GM20000 (cell line): ENCODE data around the gene SPRED2.

ENCODE experiments used
- DNase-seq: peaks from one replicate; pipeline ENCODE4 v3.0.0; 2012; ENCODE audit warnings: low spot score
- TF ChIP-seq, protein P1 (sequence below): IDR thresholded peaks from 2 replicates; pipeline ENCODE4 v1.5.1; 2012; ENCODE audit warnings: mild to moderate bottlenecking, control low read depth; ENCODE audit errors: extremely low read depth, missing control alignments

Gene SPRED2

DNA sequence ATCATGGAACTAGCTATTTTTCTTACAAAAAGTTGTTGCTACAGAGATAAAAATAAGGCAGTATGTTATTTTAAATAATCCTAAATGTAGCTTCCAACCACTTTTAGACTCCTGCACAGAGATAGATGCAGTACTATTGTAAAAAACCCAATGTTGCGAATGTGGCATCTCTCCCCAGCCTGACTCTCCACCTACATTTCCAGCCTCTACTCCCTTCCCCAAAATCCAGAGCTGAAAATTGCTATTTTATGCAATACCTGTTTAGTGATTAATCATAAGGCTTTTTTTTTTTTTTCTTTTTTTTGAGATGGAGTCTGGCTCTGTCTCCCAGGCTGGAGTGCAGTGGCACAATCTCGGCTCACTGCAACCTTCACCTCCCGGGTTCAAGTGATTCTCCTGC lies 39.4 kb downstream of the SPRED2 start:
- DNase-seq = no peak
- TF ChIP-seq, protein P1, sequence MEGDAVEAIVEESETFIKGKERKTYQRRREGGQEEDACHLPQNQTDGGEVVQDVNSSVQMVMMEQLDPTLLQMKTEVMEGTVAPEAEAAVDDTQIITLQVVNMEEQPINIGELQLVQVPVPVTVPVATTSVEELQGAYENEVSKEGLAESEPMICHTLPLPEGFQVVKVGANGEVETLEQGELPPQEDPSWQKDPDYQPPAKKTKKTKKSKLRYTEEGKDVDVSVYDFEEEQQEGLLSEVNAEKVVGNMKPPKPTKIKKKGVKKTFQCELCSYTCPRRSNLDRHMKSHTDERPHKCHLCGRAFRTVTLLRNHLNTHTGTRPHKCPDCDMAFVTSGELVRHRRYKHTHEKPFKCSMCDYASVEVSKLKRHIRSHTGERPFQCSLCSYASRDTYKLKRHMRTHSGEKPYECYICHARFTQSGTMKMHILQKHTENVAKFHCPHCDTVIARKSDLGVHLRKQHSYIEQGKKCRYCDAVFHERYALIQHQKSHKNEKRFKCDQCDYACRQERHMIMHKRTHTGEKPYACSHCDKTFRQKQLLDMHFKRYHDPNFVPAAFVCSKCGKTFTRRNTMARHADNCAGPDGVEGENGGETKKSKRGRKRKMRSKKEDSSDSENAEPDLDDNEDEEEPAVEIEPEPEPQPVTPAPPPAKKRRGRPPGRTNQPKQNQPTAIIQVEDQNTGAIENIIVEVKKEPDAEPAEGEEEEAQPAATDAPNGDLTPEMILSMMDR = no peak

DNA sequence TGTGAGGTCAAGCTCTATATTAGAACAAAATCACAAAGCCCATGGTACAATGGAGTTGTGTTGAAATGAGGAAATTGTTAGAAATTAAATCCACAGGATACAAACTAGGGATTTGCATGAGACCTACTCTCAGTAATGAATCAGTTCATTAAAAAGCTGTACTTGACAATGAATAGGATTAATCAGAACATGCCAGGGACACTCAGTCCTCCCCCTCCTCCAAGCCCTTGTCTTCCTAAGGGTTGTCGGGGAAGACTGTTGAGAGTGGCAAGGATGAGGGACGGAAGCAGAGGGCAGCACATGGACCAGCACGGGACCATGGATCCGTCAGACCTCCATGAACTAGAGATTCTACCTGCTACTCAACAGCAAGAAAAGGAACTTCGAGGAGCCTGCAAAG lies 39.8 kb downstream of the SPRED2 start:
- no peak for DNase-seq
- TF ChIP-seq, protein P1 = no peak

DNA sequence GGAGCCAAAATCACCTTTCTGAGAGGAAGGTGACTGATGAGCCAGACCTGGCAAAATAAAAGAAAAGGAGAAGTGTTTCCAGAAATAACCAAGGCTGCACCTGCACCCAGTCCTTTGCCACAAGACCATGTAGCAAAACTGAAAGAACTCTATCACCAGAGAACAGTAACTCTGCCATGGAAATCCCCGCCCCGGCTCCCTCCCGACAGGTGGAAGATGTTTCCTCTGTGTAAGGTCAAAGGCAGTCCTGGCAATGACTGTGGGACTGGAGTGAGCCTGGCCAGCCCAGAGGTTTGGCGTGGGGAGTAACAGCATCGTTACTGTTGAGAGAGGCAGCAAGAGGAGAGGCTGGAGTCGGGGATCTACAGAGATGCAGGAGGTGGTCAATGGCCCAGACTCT lies 42.3 kb downstream of the SPRED2 start:
- TF ChIP-seq, protein P1 = no peak
- DNase-seq = peak; percentile 66

DNA sequence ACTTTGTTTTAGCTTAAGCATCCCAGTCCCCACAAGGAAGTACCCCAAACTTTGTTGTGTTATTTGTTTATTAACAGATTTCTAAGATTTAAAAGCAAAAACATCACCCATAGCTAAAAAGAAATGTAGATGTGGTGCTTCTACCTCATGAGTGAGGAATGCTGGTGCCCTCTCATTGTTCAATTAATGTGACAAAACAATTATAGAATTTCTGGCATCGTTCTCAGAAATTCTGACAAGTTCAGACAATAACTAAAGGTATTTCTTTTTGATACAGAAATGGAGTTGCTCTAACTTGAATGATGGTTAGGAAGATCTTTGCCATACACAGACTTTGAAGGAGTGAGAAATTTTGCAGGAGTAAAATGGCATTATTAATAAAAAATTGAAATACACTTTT lies 42.9 kb downstream of the SPRED2 start:
- no peak for DNase-seq
- TF ChIP-seq, protein P1 = no peak

DNA sequence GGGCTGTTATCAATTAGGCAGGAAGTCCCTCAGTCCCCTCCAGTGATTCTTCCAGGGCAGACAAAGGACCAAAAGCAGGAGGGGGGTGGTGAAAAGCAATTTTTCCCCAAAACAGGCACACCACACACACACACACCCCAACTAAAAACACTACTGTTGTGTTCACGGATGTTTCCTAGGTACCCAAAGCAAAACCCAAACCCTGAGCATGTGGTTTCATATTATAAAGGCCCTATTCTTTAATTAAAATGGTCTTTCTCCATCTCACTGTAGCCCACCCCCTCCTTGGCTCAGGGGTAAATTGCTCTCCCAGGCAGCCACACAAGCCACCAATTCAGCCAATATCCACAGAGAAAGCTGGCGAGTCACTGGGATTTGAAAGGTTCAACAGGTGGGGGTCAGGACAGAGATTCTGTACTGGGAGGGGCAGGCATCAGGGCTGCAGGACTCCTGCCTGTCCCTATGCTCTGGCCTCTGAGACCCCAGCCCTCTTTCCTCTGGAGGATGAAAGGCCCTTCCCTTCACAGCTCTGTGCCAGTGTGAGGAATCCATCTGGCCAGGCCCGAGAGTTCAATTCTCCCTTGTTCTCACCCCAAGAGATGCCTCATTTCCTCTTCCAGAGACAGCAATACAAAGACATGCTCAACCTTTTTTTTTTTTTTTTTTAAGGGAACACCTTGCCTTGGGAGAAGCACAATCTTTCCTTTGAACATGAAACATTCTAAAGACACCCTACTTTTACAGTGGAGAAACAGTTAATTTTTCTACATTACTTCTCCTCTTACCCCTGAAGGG lies 43.6 kb downstream of the SPRED2 start:
- TF ChIP-seq, protein P1 = no peak

DNA sequence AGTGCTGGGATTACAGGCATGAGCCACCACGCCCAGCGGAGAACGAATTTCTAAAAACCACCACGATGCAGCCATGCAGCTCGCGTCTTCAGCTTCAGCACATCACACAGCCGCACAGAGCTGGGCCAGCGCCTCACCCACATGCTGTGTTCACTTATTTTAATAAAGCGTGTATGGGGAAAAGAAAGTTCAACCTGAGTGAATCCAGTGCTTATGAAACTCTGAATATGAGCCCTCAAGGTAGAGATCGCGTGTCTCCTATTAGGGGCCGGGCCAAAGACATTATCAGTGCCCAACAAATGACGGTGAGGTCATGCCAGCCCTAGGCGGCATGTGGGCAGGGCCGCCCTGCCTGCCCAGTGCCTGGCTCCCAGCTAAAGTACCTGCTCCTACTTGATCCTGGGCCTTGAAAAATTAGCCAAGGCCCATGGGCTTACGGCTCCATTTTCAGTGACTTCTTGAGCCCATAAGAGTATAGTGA lies 44.3 kb downstream of the SPRED2 start:
- peak; percentile 26 for DNase-seq
- TF ChIP-seq, protein P1 = no peak

More for the DNA sequence above, 43.6 kb downstream of the SPRED2 start:
- no peak for DNase-seq

DNA sequence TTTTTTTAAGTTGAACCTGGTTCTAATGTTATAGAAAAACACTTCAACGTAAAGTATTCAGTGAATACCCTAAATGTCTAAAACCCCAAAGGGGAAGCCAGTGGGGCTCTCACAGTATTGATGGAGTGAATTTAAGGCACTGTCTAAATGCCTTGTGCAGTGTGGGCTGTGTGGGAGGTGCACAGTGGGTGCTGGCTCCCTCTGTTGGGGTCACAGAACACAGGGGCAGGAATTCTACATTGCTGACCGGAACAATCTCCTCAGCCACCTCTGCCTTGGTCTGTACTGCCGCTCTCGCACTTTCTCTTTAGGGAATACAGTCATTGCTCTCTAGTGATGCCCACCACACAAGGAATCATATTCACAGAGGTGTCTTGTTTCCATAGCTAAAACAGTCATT lies 45.4 kb downstream of the SPRED2 start:
- TF ChIP-seq, protein P1 = no peak
- DNase-seq = no peak
